Lower leg skin (tissue), 4 donors: ENCODE data around the gene CTSL. TPM values are rescaled to one million over a fixed set of nuclear protein-coding genes. Genes with fewer than 3 reads are reported as not detected.

ENCODE experiments used
- DNase-seq, 2 donors: peaks; one replicate each; pipeline ENCODE4 v3.0.0-alpha.2; 2019; ENCODE audit warnings: low spot score in 2 of 2
- H3K4me3 ChIP-seq: fragments of 200-600 bp; sonication (generic); 2 replicates; pipeline ENCODE4 v1.5.1; 2017; ENCODE audit warnings: mild to moderate bottlenecking, low read depth; ENCODE audit not compliant: poor library complexity, severe bottlenecking
- CTCF ChIP-seq, 3 donors: fragments of 450-650 bp; IDR thresholded peaks; one replicate each; pipeline ENCODE4 v1.5.1; 2016; ENCODE audit warnings: antibody characterized with exemption in 3 of 3, mild to moderate bottlenecking in 3 of 3, moderate library complexity in 2 of 3
- POLR2A ChIP-seq, 2 donors: fragments of 450-650 bp; IDR thresholded peaks; one replicate each; pipeline ENCODE4 v1.6.1; 2016 to 2017; ENCODE audit warnings: antibody characterized with exemption in 2 of 2, mild to moderate bottlenecking in 1 of 2, moderate library complexity in 1 of 2
- WGBS, 2 donors: methylation state at CpG; one replicate each; pipeline ENCODE4 v1.1.5; 2018; 5-methylcytosine and 5-hydroxymethylcytosine counted together
- intact Hi-C: fragments of 100-400 bp; cut with DNase I; formaldehyde crosslinking; loops from one replicate; pipeline ENCODE4 v1.15.0; 2023; ENCODE audit warnings: low total_unique reads
- total RNA-seq, 4 donors: library from RNA; depleted of rRNA; stranded (reverse); fragments of >200 nt; gene quantifications; one replicate each; pipeline ENCODE4 v1.1.0, GENCODE V29; 2016

The CTSL gene
- total RNA-seq, 4 donors from 2014 or later = 22.0 to 41.3 (median 33.8) TPM

GRCh38 chr9:87713278-87713987 lies 12.5 kb upstream of the CTSL start:
- H3K4me3 ChIP-seq = no peak overlapping the region
- TF ChIP-seq POLR2A (IDR thresholded peaks at IDR 0.05) (no peak), CTCF (IDR thresholded peaks at IDR 0.05) (no peak)
- intact Hi-C loops = no loop called here
- 31 to 35% methylated on average over 11 of the region's 11 CpGs for WGBS, 2 donors
- peak; percentile 92 to 97 for DNase-seq

- TF ChIP-seq POLR2A (IDR thresholded peaks at IDR 0.05) (no peak), CTCF (IDR thresholded peaks at IDR 0.05) (no peak)
- intact Hi-C loops = no loop called here
- 41 to 55% methylated on average over 5 of the region's 5 CpGs for WGBS, 2 donors
- no peak overlapping the region for H3K4me3 ChIP-seq
- no peak for DNase-seq
Measured at GRCh38 chr9:87713988-87714330, 12.0 kb upstream of the CTSL start.

GRCh38 chr9:87714819-87715218 lies 11.1 kb upstream of the CTSL start:
- TF ChIP-seq CTCF (IDR thresholded peaks at IDR 0.05) (no peak), POLR2A (IDR thresholded peaks at IDR 0.05) (no peak)
- 68 to 70% methylated on average over 2 of the region's 2 CpGs for WGBS, 2 donors
- intact Hi-C loops = no loop called here
- H3K4me3 ChIP-seq = no peak overlapping the region
- peak in 1 of 2 donors; percentile 75 for DNase-seq

- H3K4me3 ChIP-seq = no peak overlapping the region
- DNase-seq = no peak
- intact Hi-C loops = no loop called here
- no peak for TF ChIP-seq CTCF (IDR thresholded peaks at IDR 0.05)
- no peak for TF ChIP-seq POLR2A (IDR thresholded peaks at IDR 0.05)
- WGBS, 2 donors = 53 to 68% methylated on average over 2 of the region's 2 CpGs
Measured at GRCh38 chr9:87716141-87716540, 9.8 kb upstream of the CTSL start.

- no peak overlapping the region for H3K4me3 ChIP-seq
- intact Hi-C loops = no loop called here
- WGBS, 2 donors = 92 to 94% methylated on average over 1 of the region's 1 CpG
- DNase-seq = no peak
- TF ChIP-seq POLR2A (IDR thresholded peaks at IDR 0.05) = no peak
- no peak for TF ChIP-seq CTCF (IDR thresholded peaks at IDR 0.05)
Measured at GRCh38 chr9:87717456-87717855, 8.5 kb upstream of the CTSL start.

- no peak for DNase-seq
- no peak overlapping the region for H3K4me3 ChIP-seq
- TF ChIP-seq POLR2A (IDR thresholded peaks at IDR 0.05) (no peak), CTCF (IDR thresholded peaks at IDR 0.05) (no peak)
- WGBS, 2 donors = 90 to 98% methylated on average over 3 of the region's 3 CpGs
- intact Hi-C loops = no loop called here
Measured at GRCh38 chr9:87718231-87718630, 7.7 kb upstream of the CTSL start.
